NCI-H69 (cell line): ENCODE measurements around the gene PKN1.
A peak's percentile ranks its signal among the peaks of the same experiment; 100 is the strongest.
"Not testable (repeated sequence)": the region's sequence is repeated elsewhere in the genome, so short reads cannot be mapped to it uniquely, and the experiment has no call there.

Source experiments
- DNase-seq: peaks from one replicate; lab custom pipeline; 2025; lab: John Stamatoyannopoulos, UW

The PKN1 gene

GRCh38 chr19:14487370-14488125 lies 54.4 kb downstream of the PKN1 start:
- DNase-seq, result no peak

GRCh38 chr19:14492756-14493337 lies 59.7 kb downstream of the PKN1 start:
- no peak for DNase-seq

- no peak for DNase-seq
Measured at GRCh38 chr19:14494411-14494810, 61.3 kb downstream of the PKN1 start.

GRCh38 chr19:14494910-14495671 lies 62.0 kb downstream of the PKN1 start:
- DNase-seq, result peak; percentile 47

- no peak for DNase-seq
Measured at GRCh38 chr19:14495672-14496028, 62.5 kb downstream of the PKN1 start.

GRCh38 chr19:14496029-14496833 lies 63.1 kb downstream of the PKN1 start, which contains the start of gene GIPC1:
GIPC1 (minus strand) TSS chr19:14496127; CDS start chr19:14482976, 13,151 bp downstream.
- DNase-seq, result peak; percentile 100

GRCh38 chr19:14496834-14497227 lies 63.7 kb downstream of the PKN1 start:
- DNase-seq, result peak; percentile 53

GRCh38 chr19:14497228-14497921 lies 64.3 kb downstream of the PKN1 start:
- peak; percentile 51 for DNase-seq

GRCh38 chr19:14502334-14503092 lies 69.4 kb downstream of the PKN1 start:
- no peak for DNase-seq

GRCh38 chr19:14503285-14503684 lies 70.2 kb downstream of the PKN1 start:
- no peak for DNase-seq

- DNase-seq, result not testable (repeated sequence)
Measured at GRCh38 chr19:14504575-14504974, 71.5 kb downstream of the PKN1 start.

GRCh38 chr19:14505488-14506239 lies 72.6 kb downstream of the PKN1 start:
- peak; percentile 66 for DNase-seq

- DNase-seq, result no peak
Measured at GRCh38 chr19:14507704-14508542, 74.8 kb downstream of the PKN1 start.

GRCh38 chr19:14510311-14511228 lies 77.5 kb downstream of the PKN1 start:
- no peak for DNase-seq

- no peak for DNase-seq
Measured at GRCh38 chr19:14511229-14511593, 78.1 kb downstream of the PKN1 start.

- DNase-seq, result no peak
Measured at GRCh38 chr19:14512406-14512961, 79.4 kb downstream of the PKN1 start.

GRCh38 chr19:14514215-14514863 lies 81.2 kb downstream of the PKN1 start:
- DNase-seq, result no peak
